Gastrocnemius medialis (tissue), 4 donors: ENCODE measurements around the gene KLHL11. TPM values are rescaled to one million over a fixed set of nuclear protein-coding genes. Genes with fewer than 3 reads are reported as not detected.

Source experiments
- ATAC-seq, 2 donors: fragments of 150-250 bp; one replicate each; pipeline ENCODE4 v1.9.1; 2016
- DNase-seq, 2 donors: peaks; one replicate each; pipeline ENCODE4 v3.0.0-alpha.2; 2019
- H3K27ac ChIP-seq, 4 donors: fragments of 200-600 bp; sonication (generic); 1 replicate in 1 of 4; 2 replicates in 3 of 4; pipeline ENCODE4 v1.5.1; 2016 to 2018; ENCODE audit warnings: mild to moderate bottlenecking in 2 of 4, moderate library complexity in 1 of 4
- H3K27me3 ChIP-seq, 3 donors: fragments of 200-600 bp; sonication (generic) in 2 of 3; 1 replicate in 1 of 3; 2 replicates in 2 of 3; pipeline versions ENCODE4 v1.5.1 to v1.6.0; 2016 to 2019; ENCODE audit warnings: mild to moderate bottlenecking in 1 of 3, moderate library complexity in 1 of 3
- H3K36me3 ChIP-seq, 2 donors: fragments of 200-600 bp; sonication (generic) in 1 of 2; one replicate each; pipeline ENCODE4 v1.5.1; 2017 to 2018
- H3K4me1 ChIP-seq, 2 donors: fragments of 200-600 bp; sonication (generic) in 1 of 2; one replicate each; pipeline ENCODE4 v1.5.1; 2016 to 2017; ENCODE audit warnings: mild to moderate bottlenecking in 2 of 2
- H3K4me3 ChIP-seq, 4 donors: fragments of 200-600 bp; sonication (generic) in 3 of 4; 1 replicate in 1 of 4; 2 replicates in 3 of 4; pipeline ENCODE4 v1.5.1; 2016 to 2019; ENCODE audit warnings: mild to moderate bottlenecking in 2 of 4
- H3K9me3 ChIP-seq, 3 donors: fragments of 200-600 bp; sonication (generic) in 2 of 3; 1 replicate in 1 of 3; 2 replicates in 2 of 3; pipeline ENCODE4 v1.5.1; 2016 to 2019
- CTCF ChIP-seq, 5 experiments: fragments of 450-650 bp in 3 of 5; fragments of 200-600 bp in 2 of 5; sonication (generic) in 2 of 5; IDR thresholded peaks in 4 of 5; conservative IDR thresholded peaks in 1 of 5; 1 replicate in 4 of 5; 2 replicates in 1 of 5; pipeline ENCODE4 v1.5.1; 2016 to 2019; ENCODE audit warnings: antibody characterized with exemption in 5 of 5, mild to moderate bottlenecking in 3 of 5, moderate library complexity in 3 of 5
- POLR2A ChIP-seq, 2 donors: fragments of 450-650 bp; IDR thresholded peaks; one replicate each; pipeline ENCODE4 v1.6.1; 2017; ENCODE audit warnings: antibody characterized with exemption in 2 of 2, mild to moderate bottlenecking in 2 of 2, moderate library complexity in 2 of 2
- in situ Hi-C, 4 donors: fragments of 200-750 bp; cut with MboI; loops; one replicate each; pipeline versions ENCODE4 v1.15.0 to v1.8.0; 2017; ENCODE audit warnings: low sequenced_read_pairs in 4 of 4
- intact Hi-C: fragments of 100-400 bp; cut with DNase I; formaldehyde crosslinking; loops from one replicate; pipeline ENCODE4 v1.15.1; 2023; ENCODE audit warnings: low total_unique reads
- total RNA-seq, 4 donors: library from RNA; depleted of rRNA; stranded (reverse); fragments of >200 nt; gene quantifications; one replicate each; pipeline versions ENCODE4 v1.1.0 to v1.2.3, GENCODE V29; 2016

KLHL11 gene
- total RNA-seq, 4 donors from 2014 or later: 2.2 to 4.7 (median 3.8) TPM

GRCh38 chr17:41870627-41871026 lies 5.4 kb upstream of the KLHL11 start:
- Histone ChIP-seq H3K27ac (no peak overlapping the region), H3K27me3 (no peaks in the 10 kb centered on the region), H3K36me3 (peaks cover 0 to 43% of the 10 kb centered on the region in 2 donors), H3K4me1 (no peaks in the 10 kb centered on the region), H3K4me3 (no peak overlapping the region), H3K9me3 (no peaks in the 10 kb centered on the region)
- intact Hi-C loops (no loop called here), in situ Hi-C loops (no loop called here)
- no peak for DNase-seq
- no peak for ATAC-seq
- TF ChIP-seq CTCF (IDR thresholded peaks at IDR 0.05 in 4 of 5, conservative IDR thresholded peaks at IDR 0.05 in 1 of 5): no peak
- TF ChIP-seq POLR2A (IDR thresholded peaks at IDR 0.05): no peak

DNA sequence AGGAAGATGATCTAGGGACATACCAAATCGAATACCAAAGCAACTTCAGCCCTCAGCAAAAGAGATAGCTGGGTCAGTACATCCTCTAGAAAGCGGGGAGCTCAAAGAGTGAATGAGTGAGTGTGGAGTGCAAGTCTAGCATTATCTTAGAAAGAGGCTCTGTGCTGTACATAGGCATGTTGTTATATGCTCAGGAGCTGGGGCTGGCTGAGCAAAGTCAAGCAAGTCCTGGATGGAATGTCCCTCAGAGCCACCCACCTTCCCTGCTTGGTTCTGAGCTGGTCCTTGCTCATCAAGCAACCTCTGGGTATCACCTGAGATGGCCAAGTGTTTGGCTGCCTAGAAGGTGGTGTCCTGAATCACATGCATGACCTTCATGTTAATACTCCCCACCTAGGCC lies 4.9 kb upstream of the KLHL11 start:
- Histone ChIP-seq H3K36me3 (peaks cover 0 to 43% of the 10 kb centered on the region in 2 donors), H3K27me3 (no peaks in the 10 kb centered on the region), H3K27ac (no peak overlapping the region), H3K4me3 (no peak overlapping the region), H3K9me3 (no peaks in the 10 kb centered on the region), H3K4me1 (no peaks in the 10 kb centered on the region)
- in situ Hi-C loops: no loop called here
- intact Hi-C loops: no loop called here
- no peak for ATAC-seq
- no peak for TF ChIP-seq CTCF (IDR thresholded peaks at IDR 0.05 in 4 of 5, conservative IDR thresholded peaks at IDR 0.05 in 1 of 5)
- no peak for DNase-seq

GRCh38 chr17:41869426-41869825 lies 4.2 kb upstream of the KLHL11 start:
- TF ChIP-seq CTCF (IDR thresholded peaks at IDR 0.05 in 4 of 5, conservative IDR thresholded peaks at IDR 0.05 in 1 of 5): no peak
- TF ChIP-seq POLR2A (IDR thresholded peaks at IDR 0.05): no peak
- DNase-seq: no peak
- H3K4me1 ChIP-seq: peaks cover under 1 to 2% of the 10 kb centered on the region in 2 donors
- no peaks in the 10 kb centered on the region for H3K9me3 ChIP-seq
- no peak overlapping the region for H3K27ac ChIP-seq
- in situ Hi-C loops: no loop called here
- intact Hi-C loops: loop anchor here (5.0 kb wide), 1 partner anchor 132 kb away; no protein-coding TSS in a partner anchor
- no peaks in the 10 kb centered on the region for H3K27me3 ChIP-seq
- peaks cover 0 to 43% of the 10 kb centered on the region in 2 donors for H3K36me3 ChIP-seq
- ATAC-seq: no peak
- H3K4me3 ChIP-seq: no peak overlapping the region

DNA sequence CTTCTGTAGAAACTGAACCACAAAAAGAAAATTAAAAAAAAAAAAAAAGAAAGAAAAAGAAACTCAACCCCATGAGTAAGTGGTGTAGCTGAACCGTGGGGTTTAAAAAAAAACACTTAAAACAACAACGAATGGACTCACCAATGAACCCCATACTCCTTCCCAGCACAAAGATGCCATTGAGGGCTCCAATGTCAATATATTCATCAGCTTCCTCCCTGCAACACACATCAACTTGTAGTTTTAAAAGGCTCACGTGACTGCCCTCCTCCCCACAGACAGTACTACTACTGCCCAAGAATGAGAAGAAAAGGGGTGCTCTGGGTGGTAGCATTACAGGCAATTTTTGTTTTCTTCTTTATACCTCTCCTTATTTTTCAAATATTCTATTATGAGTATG lies 3.3 kb upstream of the KLHL11 start:
- H3K27ac ChIP-seq: no peak overlapping the region
- H3K4me3 ChIP-seq: no peak overlapping the region
- ATAC-seq: no peak
- in situ Hi-C loops: no loop called here
- DNase-seq: no peak
- H3K27me3 ChIP-seq: no peaks in the 10 kb centered on the region
- no peak for TF ChIP-seq CTCF (IDR thresholded peaks at IDR 0.05 in 4 of 5, conservative IDR thresholded peaks at IDR 0.05 in 1 of 5)
- no peak for TF ChIP-seq POLR2A (IDR thresholded peaks at IDR 0.05)
- peaks cover 9 to 10% of the 10 kb centered on the region in 2 donors for H3K4me1 ChIP-seq
- H3K9me3 ChIP-seq: no peaks in the 10 kb centered on the region
- intact Hi-C loops: loop anchor here (5.0 kb wide), 1 partner anchor 131 kb away; no protein-coding TSS in a partner anchor
- H3K36me3 ChIP-seq: peaks cover 0 to 43% of the 10 kb centered on the region in 2 donors

DNA sequence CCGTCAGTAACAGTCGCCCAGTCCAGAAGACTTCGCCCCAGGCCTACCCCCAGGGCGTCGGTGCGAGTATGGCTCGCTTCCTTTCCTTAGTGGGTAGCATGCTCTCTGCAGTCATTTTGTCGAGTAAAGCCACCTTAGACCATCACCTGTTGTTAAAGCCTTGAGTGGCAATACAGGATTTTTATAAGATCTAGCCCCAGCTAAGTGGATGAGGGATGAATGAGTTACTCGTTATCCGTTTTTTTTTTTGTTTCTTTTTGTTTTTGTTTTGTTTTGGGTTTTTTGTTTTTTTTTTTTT lies 322 bp upstream of the KLHL11 start:
- no peaks in the 10 kb centered on the region for H3K27me3 ChIP-seq
- intact Hi-C loops: loop anchor here (2.0 to 5.0 kb wide), 3 partner anchors 29 to 128 kb away; partner anchors contain the start of genes KLHL10, NT5C3B and P3H4
- H3K9me3 ChIP-seq: no peaks in the 10 kb centered on the region
- ATAC-seq (no peak), DNase-seq (no peak)
- H3K4me1 ChIP-seq: peaks cover 18 to 35% of the 10 kb centered on the region in 2 donors
- peak overlapping the region; percentile 92 to 97 (median 94) for H3K27ac ChIP-seq
- in situ Hi-C loops: no loop called here
- peak overlapping the region; percentile 98 to 100 (median 99) for H3K4me3 ChIP-seq
- H3K36me3 ChIP-seq: peaks cover 0 to 27% of the 10 kb centered on the region in 2 donors
- no peak for TF ChIP-seq CTCF (IDR thresholded peaks at IDR 0.05 in 4 of 5, conservative IDR thresholded peaks at IDR 0.05 in 1 of 5)
- peak in 1 of 2 donors; percentile 4 for TF ChIP-seq POLR2A (IDR thresholded peaks at IDR 0.05)
